Measurements from ENCODE around the gene THAP10.
"Not testable (repeated sequence)": the region's sequence is repeated elsewhere in the genome, so short reads cannot be mapped to it uniquely, and the experiment has no call there.

THAP10 gene

DNA sequence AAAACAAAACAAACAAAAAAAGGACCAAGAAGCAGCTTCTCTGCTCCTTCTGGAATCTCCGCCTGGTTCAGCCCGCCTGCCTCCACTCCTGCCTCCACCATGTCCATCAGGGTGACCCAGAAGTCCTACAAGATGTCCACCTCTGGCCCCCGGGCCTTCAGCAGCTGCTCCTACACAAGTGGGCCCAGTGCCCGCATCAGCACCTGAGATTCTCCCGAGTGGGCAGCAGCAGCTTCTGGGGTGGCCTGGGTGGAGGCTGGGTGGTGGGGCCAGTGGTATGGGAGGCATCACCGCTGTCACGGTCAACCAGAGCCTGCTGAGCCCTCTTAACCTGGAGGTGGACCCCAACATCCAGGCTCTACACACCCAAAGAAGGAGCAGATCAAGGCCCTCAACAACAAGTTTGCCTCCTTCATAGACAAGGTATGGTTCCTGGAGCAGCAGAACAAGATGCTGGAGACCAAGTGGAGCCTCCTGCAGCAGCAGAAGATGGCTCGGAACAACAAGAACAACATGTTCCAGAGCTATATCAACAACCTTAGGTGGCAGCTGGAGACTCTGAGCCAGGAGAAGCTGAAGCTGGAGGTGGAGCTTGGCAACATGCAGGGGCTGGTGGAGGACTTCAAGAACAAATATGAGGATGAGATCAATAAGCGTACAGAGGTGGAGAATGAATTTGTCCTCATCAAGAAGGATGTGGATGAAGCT, 33.5 kb downstream of the THAP10 start:
- H3K9ac ChIP-seq (ENCODE audit: low read depth, low read length); H3K36me3 ChIP-seq (ENCODE audit: control insufficient read depth, insufficient read depth, low read length); H3K9me3 ChIP-seq (ENCODE audit: control insufficient read depth, insufficient read depth, low read length); H3K4me1 ChIP-seq (ENCODE audit: control insufficient read depth, insufficient read depth, low read length); H3K4me3 ChIP-seq (ENCODE audit: low read depth, low read length): not testable (repeated sequence)
- peaks cover 11% of the 10 kb centered on the region for H3K27me3 ChIP-seq (ENCODE audit: control insufficient read depth, insufficient read depth, low read length)

DNA sequence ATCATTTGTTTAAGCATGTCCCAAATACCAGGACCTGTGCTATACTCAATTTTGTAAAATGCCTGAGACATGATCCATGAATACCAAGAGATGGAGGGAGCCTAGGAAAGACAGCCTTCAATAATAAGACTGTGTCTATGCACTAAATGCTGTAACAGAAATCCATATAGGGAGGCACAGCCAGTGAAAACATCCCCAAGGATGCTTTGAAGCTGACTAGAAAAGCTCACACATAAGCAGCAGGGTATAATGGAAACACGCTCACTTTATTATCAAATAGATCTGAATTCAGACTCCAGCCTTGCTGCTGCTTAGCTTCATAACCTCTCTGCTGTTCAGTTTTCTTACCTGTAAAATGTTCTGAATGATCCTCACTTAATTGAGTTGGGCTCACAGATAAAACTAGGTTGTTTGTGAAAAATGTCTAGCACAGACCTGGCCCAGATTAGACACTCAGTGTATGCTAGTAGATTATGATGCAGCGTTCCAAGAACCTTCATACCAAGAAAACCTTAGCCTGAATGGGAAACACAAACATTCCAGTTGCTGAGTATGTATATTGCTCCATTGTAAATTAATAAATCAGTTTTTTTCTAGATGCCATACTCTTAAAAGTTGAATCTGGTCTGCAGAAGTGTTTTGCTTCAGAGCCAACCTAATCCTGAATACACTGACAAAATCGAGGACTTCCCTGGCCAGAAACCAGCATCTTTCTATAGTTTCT, 34.5 kb downstream of the THAP10 start:
- Histone ChIP-seq H3K4me1 (ENCODE audit: control insufficient read depth, insufficient read depth, low read length) (peaks cover 3% of the 10 kb centered on the region), H3K4me3 (ENCODE audit: low read depth, low read length) (no peak overlapping the region), H3K27me3 (ENCODE audit: control insufficient read depth, insufficient read depth, low read length) (peaks cover 11% of the 10 kb centered on the region), H3K9ac (ENCODE audit: low read depth, low read length) (no peak overlapping the region), H3K36me3 (ENCODE audit: control insufficient read depth, insufficient read depth, low read length) (no peaks in the 10 kb centered on the region), H3K9me3 (ENCODE audit: control insufficient read depth, insufficient read depth, low read length) (no peaks in the 10 kb centered on the region)

DNA sequence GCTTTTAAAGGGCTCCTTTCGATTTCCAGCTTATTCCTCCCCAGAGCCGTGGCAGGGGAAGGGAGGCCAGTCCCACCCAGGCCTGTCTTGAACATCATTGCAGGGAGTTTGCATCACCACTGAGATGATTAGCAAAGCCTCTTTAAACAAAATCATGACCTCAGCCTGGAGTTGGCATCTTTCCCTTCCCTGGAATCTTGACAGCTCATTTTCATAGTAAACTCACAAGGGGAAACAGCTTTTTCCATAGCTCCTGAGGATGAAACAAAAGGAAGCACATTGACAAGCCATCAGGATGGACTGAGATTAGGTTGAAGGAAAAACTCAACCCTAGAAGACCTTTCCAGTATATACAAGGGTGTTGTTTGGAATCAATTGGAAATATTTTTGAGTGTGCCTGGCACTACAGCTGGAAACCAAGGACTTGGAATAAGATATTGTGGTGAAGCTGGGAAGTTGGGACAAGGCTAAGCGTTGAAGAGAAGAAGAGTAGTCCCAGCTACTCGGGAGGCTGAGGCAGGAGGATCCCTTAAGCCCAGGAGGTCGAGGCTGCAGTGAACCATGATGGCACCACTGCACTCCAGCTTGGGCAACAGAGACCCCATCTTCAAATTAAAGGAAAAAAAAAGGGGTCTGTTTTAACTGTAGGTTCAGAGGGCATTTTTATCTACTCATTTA, 35.2 kb downstream of the THAP10 start:
- Histone ChIP-seq H3K4me1 (ENCODE audit: control insufficient read depth, insufficient read depth, low read length) (peaks cover 6% of the 10 kb centered on the region), H3K4me3 (ENCODE audit: low read depth, low read length) (no peak overlapping the region), H3K27me3 (ENCODE audit: control insufficient read depth, insufficient read depth, low read length) (peaks cover 11% of the 10 kb centered on the region), H3K9me3 (ENCODE audit: control insufficient read depth, insufficient read depth, low read length) (no peaks in the 10 kb centered on the region), H3K36me3 (ENCODE audit: control insufficient read depth, insufficient read depth, low read length) (no peaks in the 10 kb centered on the region), H3K9ac (ENCODE audit: low read depth, low read length) (no peak overlapping the region)

DNA sequence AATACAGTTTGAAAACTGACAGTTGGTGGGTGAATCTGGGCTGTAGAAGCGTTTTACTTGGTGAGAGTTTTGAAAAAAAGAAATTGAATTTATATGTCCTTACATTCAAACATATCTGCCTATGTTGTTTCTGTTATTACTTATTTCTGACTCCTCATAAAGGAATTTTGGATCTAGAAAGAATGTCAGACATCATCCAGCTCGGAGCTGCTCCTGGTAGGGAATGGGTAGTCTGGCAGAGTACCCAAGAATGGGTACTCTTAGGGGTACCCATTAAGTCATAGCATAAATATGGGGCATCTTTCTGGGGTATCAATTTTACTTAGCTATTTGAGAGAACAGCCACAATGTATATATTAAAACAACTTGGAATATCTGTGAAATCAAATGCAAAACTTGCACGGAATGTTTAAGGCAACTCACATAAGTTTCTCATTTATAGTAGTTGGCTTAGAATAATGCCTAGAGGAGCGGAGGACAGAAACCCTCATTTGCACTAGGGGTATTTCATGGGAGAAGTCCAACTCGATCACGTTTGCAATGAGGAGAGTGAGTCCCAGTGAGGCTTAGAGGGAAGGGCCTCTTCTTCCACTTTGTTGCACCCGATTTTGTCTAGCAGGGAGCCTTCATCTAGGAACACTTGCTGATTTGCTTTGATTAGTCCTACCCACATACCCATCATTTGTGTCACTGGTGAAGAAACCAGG, 35.9 kb downstream of the THAP10 start:
- Histone ChIP-seq H3K27me3 (ENCODE audit: control insufficient read depth, insufficient read depth, low read length) (peaks cover 11% of the 10 kb centered on the region), H3K9me3 (ENCODE audit: control insufficient read depth, insufficient read depth, low read length) (no peaks in the 10 kb centered on the region), H3K36me3 (ENCODE audit: control insufficient read depth, insufficient read depth, low read length) (no peaks in the 10 kb centered on the region), H3K4me3 (ENCODE audit: low read depth, low read length) (no peak overlapping the region), H3K9ac (ENCODE audit: low read depth, low read length) (no peak overlapping the region), H3K4me1 (ENCODE audit: control insufficient read depth, insufficient read depth, low read length) (peaks cover 6% of the 10 kb centered on the region)

DNA sequence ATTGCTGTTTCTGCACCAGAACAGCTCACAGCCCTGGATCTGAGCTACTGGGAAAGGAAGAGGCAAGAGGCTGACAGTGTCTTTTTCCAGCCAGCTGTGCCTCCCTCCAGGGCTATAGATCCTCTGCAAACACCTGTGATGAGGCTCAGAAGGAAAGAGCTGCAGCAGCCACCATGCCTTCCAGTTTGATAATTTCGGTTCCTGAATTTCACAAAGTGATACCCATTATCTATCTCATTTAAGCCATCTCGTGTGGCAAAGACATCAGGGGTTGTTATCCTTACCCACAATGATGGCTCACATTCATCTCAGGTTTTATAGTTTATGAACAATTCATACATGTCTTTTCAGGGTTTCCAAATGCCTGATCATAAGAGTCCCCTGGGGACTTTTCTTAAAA, 36.5 kb downstream of the THAP10 start:
- Histone ChIP-seq H3K4me1 (ENCODE audit: control insufficient read depth, insufficient read depth, low read length) (peaks cover 6% of the 10 kb centered on the region), H3K27me3 (ENCODE audit: control insufficient read depth, insufficient read depth, low read length) (peaks cover 11% of the 10 kb centered on the region), H3K36me3 (ENCODE audit: control insufficient read depth, insufficient read depth, low read length) (no peaks in the 10 kb centered on the region), H3K9ac (ENCODE audit: low read depth, low read length) (no peak overlapping the region), H3K4me3 (ENCODE audit: low read depth, low read length) (no peak overlapping the region), H3K9me3 (ENCODE audit: control insufficient read depth, insufficient read depth, low read length) (no peaks in the 10 kb centered on the region)

DNA sequence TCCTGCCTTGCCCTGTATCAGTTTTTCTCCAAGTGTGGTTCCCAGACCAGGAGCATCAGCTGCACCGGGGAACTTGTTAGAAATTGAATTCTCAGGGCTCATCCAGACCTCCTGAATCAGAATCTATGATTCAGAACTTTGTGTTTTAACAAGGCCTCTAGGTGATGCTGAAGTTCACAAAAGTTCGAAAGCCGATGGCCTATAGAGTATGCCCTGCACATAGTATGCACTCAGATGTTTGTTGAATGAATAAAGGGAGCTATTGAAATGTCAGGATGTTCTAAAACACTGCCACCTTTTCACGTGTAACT, 37.6 kb downstream of the THAP10 start:
- Histone ChIP-seq H3K9me3 (ENCODE audit: control insufficient read depth, insufficient read depth, low read length) (no peaks in the 10 kb centered on the region), H3K36me3 (ENCODE audit: control insufficient read depth, insufficient read depth, low read length) (no peaks in the 10 kb centered on the region), H3K4me1 (ENCODE audit: control insufficient read depth, insufficient read depth, low read length) (peaks cover 6% of the 10 kb centered on the region), H3K4me3 (ENCODE audit: low read depth, low read length) (peak overlapping the region; percentile 69), H3K27me3 (ENCODE audit: control insufficient read depth, insufficient read depth, low read length) (peaks cover 11% of the 10 kb centered on the region), H3K9ac (ENCODE audit: low read depth, low read length) (no peak overlapping the region)

DNA sequence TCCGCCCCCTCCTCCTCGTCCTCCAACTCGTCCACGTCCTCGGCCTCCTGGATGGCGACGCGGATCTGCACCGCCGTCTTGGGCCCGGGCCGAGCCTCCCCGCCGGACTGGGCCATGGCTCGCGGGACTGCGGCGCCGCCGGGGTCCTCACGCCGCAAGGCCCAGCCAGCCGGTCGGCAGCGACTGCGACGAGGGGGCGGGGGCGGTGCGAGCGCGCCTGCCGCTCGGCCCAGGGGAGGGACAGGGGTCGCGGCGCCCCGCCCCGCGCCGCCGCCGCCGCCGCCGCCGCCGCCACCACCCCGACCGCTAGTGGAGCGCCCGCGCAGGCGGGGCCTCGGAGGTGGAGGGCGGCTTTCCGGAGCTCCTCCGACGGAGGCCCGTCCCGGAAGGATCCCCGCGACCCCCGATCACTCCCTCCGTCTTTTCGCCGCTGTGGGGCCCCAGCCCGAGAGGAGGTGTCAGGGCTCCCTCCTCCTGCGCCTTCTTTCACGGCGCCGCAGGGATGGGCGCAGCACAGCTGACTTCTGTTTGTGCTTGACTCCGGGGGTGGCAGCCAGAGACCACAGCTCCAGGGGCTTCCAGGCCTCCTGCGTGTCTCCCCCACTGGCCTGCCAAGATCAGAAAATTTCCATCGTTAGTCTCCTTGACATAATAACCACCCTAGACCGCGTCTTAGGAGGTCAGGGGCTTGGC, 38.1 kb downstream of the THAP10 start, which contains the start of gene LARP6:
LARP6 (minus strand) TSS at position 185 of the 693 bp plus-strand sequence; CDS start at position 116, 69 bp downstream.
- Histone ChIP-seq H3K9me3 (ENCODE audit: control insufficient read depth, insufficient read depth, low read length) (no peaks in the 10 kb centered on the region), H3K27me3 (ENCODE audit: control insufficient read depth, insufficient read depth, low read length) (peaks cover 11% of the 10 kb centered on the region), H3K4me1 (ENCODE audit: control insufficient read depth, insufficient read depth, low read length) (peaks cover 6% of the 10 kb centered on the region), H3K9ac (ENCODE audit: low read depth, low read length) (peak within 1 kb of the TSS; percentile 70), H3K36me3 (ENCODE audit: control insufficient read depth, insufficient read depth, low read length) (no peaks in the 10 kb centered on the region), H3K4me3 (ENCODE audit: low read depth, low read length) (peak within 1 kb of the TSS; percentile 90)

DNA sequence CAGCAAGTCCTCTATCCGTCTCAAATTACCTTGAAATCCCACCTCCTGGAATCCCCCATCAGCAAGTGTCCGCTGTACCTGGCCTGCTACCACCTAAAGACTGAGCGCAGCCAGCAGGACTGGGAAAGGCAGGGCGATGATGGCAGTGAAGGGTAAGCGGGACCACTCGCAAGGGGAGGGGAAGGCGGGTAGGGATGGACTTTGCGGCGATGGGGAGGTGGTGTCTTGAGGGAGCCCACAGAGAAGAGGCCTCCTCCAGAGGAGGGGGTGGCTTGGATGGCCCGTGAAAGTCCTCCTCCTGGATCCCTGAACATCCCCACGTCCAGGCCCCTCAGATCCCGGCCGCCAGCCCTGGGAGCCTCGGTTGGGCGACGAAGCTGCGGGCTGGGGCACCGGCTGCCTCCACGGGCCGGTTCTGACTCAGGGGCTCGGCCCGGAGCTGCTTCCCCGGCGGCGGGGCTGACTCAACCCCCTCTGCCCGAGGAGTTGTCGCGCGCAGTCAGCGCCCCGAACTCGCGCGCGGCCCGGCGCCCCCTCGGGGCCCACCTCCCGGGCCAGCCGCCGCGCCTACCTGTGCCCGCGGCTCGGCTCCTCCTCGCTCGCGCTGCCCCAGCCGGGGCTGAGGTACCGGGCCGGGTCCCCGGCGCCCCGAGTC, 38.8 kb downstream of the THAP10 start:
- Histone ChIP-seq H3K4me3 (ENCODE audit: low read depth, low read length) (peak overlapping the region; percentile 90), H3K9me3 (ENCODE audit: control insufficient read depth, insufficient read depth, low read length) (no peaks in the 10 kb centered on the region), H3K36me3 (ENCODE audit: control insufficient read depth, insufficient read depth, low read length) (no peaks in the 10 kb centered on the region), H3K27me3 (ENCODE audit: control insufficient read depth, insufficient read depth, low read length) (peaks cover 11% of the 10 kb centered on the region), H3K9ac (ENCODE audit: low read depth, low read length) (peak overlapping the region; percentile 70), H3K4me1 (ENCODE audit: control insufficient read depth, insufficient read depth, low read length) (peaks cover 6% of the 10 kb centered on the region)

DNA sequence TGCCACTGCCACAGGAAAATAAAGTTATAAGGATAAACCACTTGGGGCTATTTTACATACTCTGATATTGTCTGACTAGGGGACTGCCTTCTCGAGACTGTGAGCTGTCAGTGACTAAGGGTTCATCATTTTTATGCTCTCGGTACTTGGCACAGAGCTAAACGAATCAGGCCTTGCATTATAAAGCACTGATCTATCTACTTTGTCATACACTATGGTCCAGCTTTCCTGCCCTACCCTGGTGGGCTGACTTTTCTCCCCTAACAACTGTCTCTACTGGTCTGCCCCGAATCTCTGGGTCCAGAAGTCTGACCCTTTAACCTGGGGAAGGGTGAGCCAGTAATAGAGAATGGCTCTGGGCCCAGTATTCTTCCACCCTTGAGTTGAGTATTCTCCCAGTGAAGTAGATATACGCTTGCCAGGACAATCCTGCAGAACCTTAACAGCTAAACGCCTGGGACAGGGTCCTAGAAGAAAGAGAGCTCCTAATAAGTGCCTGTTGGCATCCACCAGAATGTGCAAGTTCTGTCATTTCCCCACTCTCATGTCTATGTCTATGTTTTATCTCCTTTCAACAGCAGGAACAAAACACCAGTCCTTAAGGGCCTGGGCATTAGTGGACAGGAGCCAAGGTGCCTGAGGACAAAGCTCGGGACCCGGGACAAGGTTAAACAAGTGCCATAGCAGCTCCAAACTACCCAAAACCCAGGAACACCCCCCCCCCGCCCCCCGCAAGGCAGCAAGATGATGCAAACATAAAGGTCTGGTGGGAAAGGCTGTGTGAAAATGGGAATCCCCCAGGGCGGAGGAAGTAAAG, 39.5 kb downstream of the THAP10 start:
- Histone ChIP-seq H3K36me3 (ENCODE audit: control insufficient read depth, insufficient read depth, low read length) (no peaks in the 10 kb centered on the region), H3K9ac (ENCODE audit: low read depth, low read length) (peak overlapping the region; percentile 14), H3K27me3 (ENCODE audit: control insufficient read depth, insufficient read depth, low read length) (peaks cover 11% of the 10 kb centered on the region), H3K4me3 (ENCODE audit: low read depth, low read length) (peak overlapping the region; percentile 90), H3K9me3 (ENCODE audit: control insufficient read depth, insufficient read depth, low read length) (no peaks in the 10 kb centered on the region), H3K4me1 (ENCODE audit: control insufficient read depth, insufficient read depth, low read length) (peaks cover 6% of the 10 kb centered on the region)

DNA sequence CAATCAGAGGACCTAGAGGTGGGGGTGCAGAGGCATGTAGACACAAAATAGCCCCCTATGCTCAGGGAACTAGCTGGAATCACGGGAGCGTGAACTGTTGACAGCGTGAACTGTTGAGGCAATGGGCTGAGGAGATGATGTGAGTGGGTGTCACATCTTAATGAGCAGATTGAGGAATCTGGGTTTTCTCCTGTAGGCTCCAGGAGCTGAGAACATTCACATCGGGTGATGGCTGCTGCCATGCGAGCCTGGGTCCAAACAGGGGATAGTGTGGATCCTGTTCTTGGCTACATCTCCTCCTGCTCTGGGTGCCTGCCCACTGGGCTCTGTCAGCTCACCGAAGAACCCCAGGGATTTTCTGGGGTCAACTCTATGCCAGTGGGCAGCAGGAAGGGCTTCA, 40.3 kb downstream of the THAP10 start:
- no peak overlapping the region for H3K4me3 ChIP-seq (ENCODE audit: low read depth, low read length)
- no peaks in the 10 kb centered on the region for H3K36me3 ChIP-seq (ENCODE audit: control insufficient read depth, insufficient read depth, low read length)
- H3K9ac ChIP-seq (ENCODE audit: low read depth, low read length): no peak overlapping the region
- H3K9me3 ChIP-seq (ENCODE audit: control insufficient read depth, insufficient read depth, low read length): no peaks in the 10 kb centered on the region
- H3K4me1 ChIP-seq (ENCODE audit: control insufficient read depth, insufficient read depth, low read length): peaks cover 6% of the 10 kb centered on the region
- H3K27me3 ChIP-seq (ENCODE audit: control insufficient read depth, insufficient read depth, low read length): peaks cover 10% of the 10 kb centered on the region
